K562 (cell line): ENCODE measurements around the gene ZNF716. TPM values are rescaled to one million over a fixed set of nuclear protein-coding genes. Genes with fewer than 3 reads are reported as not detected.

Experiments used
- ATAC-seq: fragments of 200-7000 bp; cut with Tn5 transposase; 3 replicates; pipeline ENCODE4 v1.9.1; 2020; ENCODE audit warnings: moderate library complexity
- BruUV-seq: library from RNA; stranded (reverse); fragments of 400-500 nt; replicated peaks from 2 replicates; lab custom pipeline; 2021; lab: Mats Ljungman, UMichigan
- CTCF ChIA-PET: fragments of 300-600 bp; formaldehyde crosslinking; extraction: SDS; loops from one replicate; lab custom pipeline; 2021; ENCODE audit warnings: low intra/inter-chr PET ratio; lab: Yijun Ruan, JAX
- POLR2A ChIA-PET: fragments of 300-600, 350-650 bp; sonication (Branson Sonifier 250); formaldehyde crosslinking; extraction: SDS; loops from one replicate; lab custom pipeline; 2021; ENCODE audit warnings: antibody characterized with exemption, inconsistent platforms; lab: Yijun Ruan, JAX
- DNase-seq, 4 experiments: peaks; one replicate each; pipeline versions ENCODE4 v3.0.0 to v3.0.0-alpha.2; 2011 to 2018; ENCODE audit warnings: low spot score in 3 of 4, mixed read lengths in 3 of 4; ENCODE audit errors: extremely low read depth in 1 of 4
- FAIRE-seq: peaks from 2 replicates; lab custom pipeline; 2011; peaks lifted over from hg19 to GRCh38; lab: Jason Lieb, UNC
- H2AFZ ChIP-seq: 2 replicates; pipeline ENCODE4 v1.6.0; 2011; ENCODE audit warnings: low read depth, low read length, control low read depth, inconsistent platforms
- H3K27ac ChIP-seq: fragments of 200-600 bp; 3 replicates; pipeline ENCODE4 v1.8.0; 2011; ENCODE audit warnings: low read depth, mild to moderate bottlenecking, control low read depth, inconsistent platforms, low read length, moderate library complexity, mixed read lengths; ENCODE audit errors: extremely low read depth
- H3K27me3 ChIP-seq, 2 experiments: fragments of 300-600 bp in 1 of 2; 2 replicates in 1 of 2; 3 replicates in 1 of 2; pipeline versions ENCODE4 v1.6.0 to v1.8.0; 2011; ENCODE audit warnings: inconsistent platforms in 2 of 2, low read length in 2 of 2, mild to moderate bottlenecking in 1 of 2, mixed read lengths in 1 of 2, moderate library complexity in 1 of 2; ENCODE audit not compliant: control insufficient read depth in 2 of 2, insufficient read depth in 2 of 2
- H3K36me3 ChIP-seq: fragments of 300-600 bp; 3 replicates; pipeline ENCODE4 v1.8.0; 2011; ENCODE audit warnings: mild to moderate bottlenecking, low read length, inconsistent platforms; ENCODE audit not compliant: control insufficient read depth, insufficient read depth
- H3K4me1 ChIP-seq, 2 experiments: fragments of 200-600 bp in 1 of 2; replicated peaks in 1 of 2; 2 replicates in 1 of 2; 3 replicates in 1 of 2; pipeline versions ENCODE4 v1.5.1 to v1.8.0; 2011; ENCODE audit warnings: inconsistent platforms in 2 of 2, low read length in 2 of 2, mild to moderate bottlenecking in 1 of 2, mixed read lengths in 1 of 2, moderate library complexity in 1 of 2; ENCODE audit not compliant: control insufficient read depth in 2 of 2, insufficient read depth in 2 of 2
- H3K4me2 ChIP-seq: 2 replicates; pipeline ENCODE4 v1.6.1; 2011; ENCODE audit warnings: low read length, control low read depth, inconsistent platforms, mixed read lengths; ENCODE audit not compliant: insufficient read depth
- H3K4me3 ChIP-seq: fragments of 200-600 bp; sonication (generic), shearing (Covaris generic); 2 replicates; pipeline ENCODE4 v1.5.1; 2016; ENCODE audit warnings: control low read depth, inconsistent platforms
- H3K79me2 ChIP-seq: fragments of 200-600 bp; 3 replicates; pipeline ENCODE4 v1.8.0; 2011; ENCODE audit warnings: low read length, inconsistent platforms; ENCODE audit not compliant: control insufficient read depth, insufficient read depth
- H3K9ac ChIP-seq, 2 experiments: 2 replicates each; pipeline versions ENCODE4 v1.6.0 to v1.6.1; 2011; ENCODE audit warnings: low read depth in 2 of 2, low read length in 2 of 2, control low read depth in 1 of 2, inconsistent platforms in 1 of 2, mild to moderate bottlenecking in 1 of 2, mixed read lengths in 1 of 2; ENCODE audit not compliant: insufficient read depth in 1 of 2
- H3K9me1 ChIP-seq: one replicate; pipeline ENCODE4 v1.6.0; 2011; ENCODE audit warnings: inconsistent platforms, mild to moderate bottlenecking, low read length, moderate library complexity; ENCODE audit not compliant: control insufficient read depth, insufficient read depth
- H3K9me3 ChIP-seq: replicated peaks from 2 replicates; pipeline ENCODE4 v1.5.1; 2011; ENCODE audit warnings: low read depth, low read length, inconsistent platforms; ENCODE audit not compliant: control insufficient read depth, insufficient read depth
- H4K20me1 ChIP-seq: replicated peaks from 2 replicates; pipeline ENCODE4 v1.6.1; 2011; ENCODE audit warnings: low read length, inconsistent platforms, mixed read lengths; ENCODE audit not compliant: control insufficient read depth, insufficient read depth
- C11orf30 ChIP-seq: fragments of 450-650 bp; IDR thresholded peaks from 2 replicates; pipeline ENCODE4 v1.6.1; 2016; ENCODE audit warnings: low read depth, mild to moderate bottlenecking
- CTBP1 ChIP-seq: fragments of 450-650 bp; IDR thresholded peaks from 2 replicates; pipeline ENCODE4 v1.6.1; 2016; ENCODE audit warnings: borderline replicate concordance
- ESRRA ChIP-seq: fragments of 450-650 bp; IDR thresholded peaks from 2 replicates; pipeline ENCODE4 v1.6.1; 2014; ENCODE audit warnings: low read depth, mild to moderate bottlenecking, moderate library complexity, borderline replicate concordance
- MTF1 ChIP-seq: fragments of 250-450 bp; sonication (Bioruptor Pico); IDR thresholded peaks from 2 replicates; pipeline ENCODE4 v1.9.0; 2021; ENCODE audit warnings: moderate library complexity, mild to moderate bottlenecking, inconsistent platforms, borderline replicate concordance
- PHF20 ChIP-seq: fragments of 450-650 bp; IDR thresholded peaks from 2 replicates; pipeline ENCODE4 v1.6.1; 2018; ENCODE audit not compliant: partially characterized antibody
- POLR3G ChIP-seq: IDR thresholded peaks from 2 replicates; pipeline ENCODE4 v1.6.1; 2011; ENCODE audit not compliant: insufficient read length, insufficient replicate concordance; ENCODE audit errors: extremely low read depth
- SP2 ChIP-seq: IDR thresholded peaks from 2 replicates; pipeline ENCODE4 v1.6.1; 2011; ENCODE audit warnings: mild to moderate bottlenecking, low read depth, low read length, moderate library complexity; ENCODE audit not compliant: poor library complexity, severe bottlenecking; ENCODE audit errors: extremely low read depth
- ZNF121 ChIP-seq: sonication (generic); formaldehyde crosslinking; conservative IDR thresholded peaks from 2 replicates; pipeline ENCODE4 v1.8.0; 2022; ENCODE audit warnings: missing genetic modification reagents
- ZNF551 ChIP-seq: fragments of 250-450 bp; sonication (Bioruptor Pico); IDR thresholded peaks from 2 replicates; pipeline ENCODE4 v1.5.0; 2021; ENCODE audit warnings: mild to moderate bottlenecking, moderate library complexity
- WGBS: fragments of 100-300 bp; shearing (Covaris generic); methylation state at CpG from one replicate; pipeline ENCODE4 v1.1.6; 2016; ENCODE audit warnings: low coverage, mixed read lengths; ENCODE audit not compliant: insufficient coverage; ENCODE audit errors: missing lambda C conversion rate; 5-methylcytosine and 5-hydroxymethylcytosine counted together
- in situ Hi-C: fragments of 300-500 bp; cut with MboI; formaldehyde crosslinking; loops from 4 replicates; pipeline ENCODE4 v1.15.0; 2018; ENCODE audit warnings: inconsistent platforms, mixed read lengths
- intact Hi-C: fragments of 100-400 bp; cut with micrococcal nuclease; formaldehyde crosslinking; loops from 2 replicates; pipeline ENCODE4 v1.14.2; 2022
- polyA plus RNA-seq, 8 experiments: library from polyadenylated mRNA; depleted of rRNA in 4 of 8; stranded (reverse) in 5 of 8; unstranded in 3 of 8; fragments of >200 nt; fragmentation: Nextera tagmentation in 2 of 8; fragmentation: Illumina TruSeq in 1 of 8; extraction: Ambion mirVana in 2 of 8; extraction: Trizol in 1 of 8; gene quantifications; 2 replicates each; pipeline versions ENCODE4 v1.2.1 to v1.2.3, GENCODE V29; 2011 to 2014; ENCODE audit warnings: inconsistent platforms in 1 of 8, missing spikeins in 1 of 8
- total RNA-seq, 7 experiments: library from RNA; depleted of rRNA in 6 of 7; stranded (reverse); fragments of >200 nt in 6 of 7; fragmentation: Illumina TruSeq in 2 of 7; extraction: Trizol in 2 of 7; gene quantifications; 2 replicates each; pipeline versions ENCODE4 v1.2.1 to v1.2.3, GENCODE V29; 2011 to 2021; ENCODE audit warnings: low replicate concordance in 1 of 7
- TF ChIP-seq, protein P1 (sequence below): fragments of 450-650 bp; formaldehyde crosslinking; IDR thresholded peaks from 2 replicates; pipeline ENCODE4 v1.4.0; 2020; ENCODE audit warnings: mild to moderate bottlenecking, mixed read lengths
- TF ChIP-seq, protein P2 (sequence below): sonication (generic); formaldehyde crosslinking; IDR thresholded peaks from 2 replicates; pipeline ENCODE4 v1.8.0; 2022; ENCODE audit warnings: missing genetic modification reagents, mild to moderate bottlenecking, borderline replicate concordance
- TF ChIP-seq, protein P3 (sequence below), 2 experiments: fragments of 450-650 bp in 1 of 2; IDR thresholded peaks; 2 replicates each; pipeline ENCODE4 v1.6.1; 2011 to 2017; ENCODE audit warnings: low read depth in 2 of 2, antibody characterized with exemption in 1 of 2, borderline replicate concordance in 1 of 2, low read length in 1 of 2, mild to moderate bottlenecking in 1 of 2, mixed read lengths in 1 of 2; ENCODE audit not compliant: control insufficient read depth in 1 of 2

ZNF716 gene
- total and polyA plus RNA-seq, 9 of the 15 experiments (the other 6 are each of a cell fraction or from before 2014, with no cell fraction given) = not detected

DNA sequence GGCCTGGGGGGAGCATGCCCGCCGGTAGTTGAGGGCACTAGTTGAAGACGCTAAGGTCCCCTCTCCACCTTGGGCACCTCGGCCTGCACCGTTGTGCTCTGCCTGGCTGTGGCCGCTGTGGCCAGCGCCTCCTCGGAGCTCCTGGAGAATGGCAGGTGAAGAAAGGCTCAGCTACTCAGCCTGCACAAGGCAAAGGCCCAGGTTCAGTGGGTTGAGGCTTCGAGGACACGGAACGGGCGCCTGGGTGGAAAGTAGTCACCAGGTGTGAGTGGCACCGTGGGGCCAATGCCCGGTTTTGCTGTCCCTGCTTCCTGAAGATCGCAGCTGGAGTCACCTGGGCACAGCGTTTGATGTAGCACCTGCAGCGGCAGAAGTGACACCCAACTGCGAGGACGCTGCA is 12.4 kb upstream of the ZNF716 start:
- Histone ChIP-seq H3K9me1 (no peaks in the 10 kb centered on the region), H3K9ac (no peak overlapping the region), H3K79me2 (no peaks in the 10 kb centered on the region), H3K27ac (no peak overlapping the region), H3K4me3 (no peak overlapping the region)
- FAIRE-seq = no peak
- no peak for TF ChIP-seq ESRRA
- TF ChIP-seq, protein P1, sequence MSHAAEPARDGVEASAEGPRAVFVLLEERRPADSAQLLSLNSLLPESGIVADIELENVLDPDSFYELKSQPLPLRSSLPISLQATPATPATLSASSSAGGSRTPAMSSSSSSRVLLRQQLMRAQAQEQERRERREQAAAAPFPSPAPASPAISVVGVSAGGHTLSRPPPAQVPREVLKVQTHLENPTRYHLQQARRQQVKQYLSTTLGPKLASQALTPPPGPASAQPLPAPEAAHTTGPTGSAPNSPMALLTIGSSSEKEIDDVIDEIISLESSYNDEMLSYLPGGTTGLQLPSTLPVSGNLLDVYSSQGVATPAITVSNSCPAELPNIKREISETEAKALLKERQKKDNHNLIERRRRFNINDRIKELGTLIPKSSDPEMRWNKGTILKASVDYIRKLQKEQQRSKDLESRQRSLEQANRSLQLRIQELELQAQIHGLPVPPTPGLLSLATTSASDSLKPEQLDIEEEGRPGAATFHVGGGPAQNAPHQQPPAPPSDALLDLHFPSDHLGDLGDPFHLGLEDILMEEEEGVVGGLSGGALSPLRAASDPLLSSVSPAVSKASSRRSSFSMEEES = no peak
- no peak for TF ChIP-seq C11orf30
- TF ChIP-seq, protein P2, sequence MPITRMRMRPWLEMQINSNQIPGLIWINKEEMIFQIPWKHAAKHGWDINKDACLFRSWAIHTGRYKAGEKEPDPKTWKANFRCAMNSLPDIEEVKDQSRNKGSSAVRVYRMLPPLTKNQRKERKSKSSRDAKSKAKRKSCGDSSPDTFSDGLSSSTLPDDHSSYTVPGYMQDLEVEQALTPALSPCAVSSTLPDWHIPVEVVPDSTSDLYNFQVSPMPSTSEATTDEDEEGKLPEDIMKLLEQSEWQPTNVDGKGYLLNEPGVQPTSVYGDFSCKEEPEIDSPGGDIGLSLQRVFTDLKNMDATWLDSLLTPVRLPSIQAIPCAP = no peak
- TF ChIP-seq, protein P3, sequence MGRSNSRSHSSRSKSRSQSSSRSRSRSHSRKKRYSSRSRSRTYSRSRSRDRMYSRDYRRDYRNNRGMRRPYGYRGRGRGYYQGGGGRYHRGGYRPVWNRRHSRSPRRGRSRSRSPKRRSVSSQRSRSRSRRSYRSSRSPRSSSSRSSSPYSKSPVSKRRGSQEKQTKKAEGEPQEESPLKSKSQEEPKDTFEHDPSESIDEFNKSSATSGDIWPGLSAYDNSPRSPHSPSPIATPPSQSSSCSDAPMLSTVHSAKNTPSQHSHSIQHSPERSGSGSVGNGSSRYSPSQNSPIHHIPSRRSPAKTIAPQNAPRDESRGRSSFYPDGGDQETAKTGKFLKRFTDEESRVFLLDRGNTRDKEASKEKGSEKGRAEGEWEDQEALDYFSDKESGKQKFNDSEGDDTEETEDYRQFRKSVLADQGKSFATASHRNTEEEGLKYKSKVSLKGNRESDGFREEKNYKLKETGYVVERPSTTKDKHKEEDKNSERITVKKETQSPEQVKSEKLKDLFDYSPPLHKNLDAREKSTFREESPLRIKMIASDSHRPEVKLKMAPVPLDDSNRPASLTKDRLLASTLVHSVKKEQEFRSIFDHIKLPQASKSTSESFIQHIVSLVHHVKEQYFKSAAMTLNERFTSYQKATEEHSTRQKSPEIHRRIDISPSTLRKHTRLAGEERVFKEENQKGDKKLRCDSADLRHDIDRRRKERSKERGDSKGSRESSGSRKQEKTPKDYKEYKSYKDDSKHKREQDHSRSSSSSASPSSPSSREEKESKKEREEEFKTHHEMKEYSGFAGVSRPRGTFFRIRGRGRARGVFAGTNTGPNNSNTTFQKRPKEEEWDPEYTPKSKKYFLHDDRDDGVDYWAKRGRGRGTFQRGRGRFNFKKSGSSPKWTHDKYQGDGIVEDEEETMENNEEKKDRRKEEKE (IDR thresholded peaks at IDR 0.05; ENCODE audit: borderline replicate concordance in 1 of 2, control insufficient read depth in 1 of 2, low read depth in 2 of 2, low read length in 1 of 2) = no peak
- no peak for TF ChIP-seq POLR3G
- no peak for TF ChIP-seq MTF1
- no peak for TF ChIP-seq ZNF121 (CRISPR knock-in tag)
- no peak for TF ChIP-seq CTBP1
- TF ChIP-seq PHF20 = no peak
- TF ChIP-seq ZNF551 (CRISPR knock-in tag) = no peak
- TF ChIP-seq SP2 = no peak
- TF ChIP-seq, all 486 proteins: peak for 0
- ChIA-PET POLR2A (no interaction called here), CTCF (no interaction called here)
- DNase-seq (no peak), ATAC-seq (no peak)
- Histone ChIP-seq H4K20me1 (no peaks in the 10 kb centered on the region), H3K36me3 (no peaks in the 10 kb centered on the region), H2AFZ (no peak overlapping the region), H3K9me3 (0 out of 2 replicates have a peak, but pooled peaks cover 1% of the 10 kb centered on the region), H3K4me2 (no peak overlapping the region), H3K27me3 (no peaks in the 10 kb centered on the region), H3K4me1 (no peaks in the 10 kb centered on the region)
- in situ Hi-C loops (no loop called here), intact Hi-C loops (no loop called here)
- BruUV-seq = no TSS peak
- 2% methylated on average over 19 of the region's 19 CpGs for WGBS
